ENCODE measurements around the gene CSE1L. TPM values are rescaled to one million over a fixed set of nuclear protein-coding genes. Genes with fewer than 3 reads are reported as not detected.
"Not testable (repeated sequence)": the region's sequence is repeated elsewhere in the genome, so short reads cannot be mapped to it uniquely, and the experiment has no call there.

The CSE1L gene
- total RNA-seq, 4 donors from 2014 or later, result 42.8 to 56.6 (median 45.0) TPM

DNA sequence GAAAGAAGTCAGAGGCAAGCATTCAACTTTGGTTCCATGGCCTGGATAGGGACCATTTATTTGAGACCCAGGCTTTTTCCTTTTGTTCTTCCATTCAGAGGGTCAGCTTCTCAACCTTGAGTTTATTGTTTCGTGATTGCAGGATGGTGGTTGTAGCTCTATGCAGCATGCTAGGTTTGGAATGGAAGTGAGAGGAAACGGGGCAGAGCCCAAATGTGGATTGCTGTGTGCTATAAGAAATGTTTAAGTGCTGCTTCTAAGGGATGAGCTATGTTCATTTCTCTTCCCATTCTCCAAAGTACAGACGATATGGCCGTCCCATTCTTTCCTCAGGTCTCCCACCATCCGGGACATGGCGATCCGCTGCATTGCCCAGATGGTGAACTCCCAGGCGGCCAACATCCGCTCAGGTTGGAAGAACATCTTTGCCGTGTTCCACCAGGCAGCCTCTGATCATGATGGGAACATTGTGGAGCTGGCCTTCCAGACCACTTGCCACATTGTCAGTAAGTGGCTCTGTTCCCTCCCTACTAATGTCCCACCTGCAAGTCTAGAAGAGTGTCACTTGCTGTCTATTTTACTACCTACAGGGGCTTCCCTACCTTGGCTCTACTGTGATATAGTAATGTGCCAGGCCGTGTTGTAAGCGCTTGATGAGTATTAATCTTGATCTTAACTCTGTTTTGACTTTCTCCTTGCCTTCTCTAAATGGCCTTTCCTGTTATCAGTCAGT is 36.0 kb upstream of the CSE1L start:
- H3K27me3 ChIP-seq, result no peaks in the 10 kb centered on the region
- no peak overlapping the region for H3K4me3 ChIP-seq (replicated peaks in 1 of 3)
- no peak for TF ChIP-seq POLR2A (IDR thresholded peaks at IDR 0.05)
- TF ChIP-seq, protein P1, sequence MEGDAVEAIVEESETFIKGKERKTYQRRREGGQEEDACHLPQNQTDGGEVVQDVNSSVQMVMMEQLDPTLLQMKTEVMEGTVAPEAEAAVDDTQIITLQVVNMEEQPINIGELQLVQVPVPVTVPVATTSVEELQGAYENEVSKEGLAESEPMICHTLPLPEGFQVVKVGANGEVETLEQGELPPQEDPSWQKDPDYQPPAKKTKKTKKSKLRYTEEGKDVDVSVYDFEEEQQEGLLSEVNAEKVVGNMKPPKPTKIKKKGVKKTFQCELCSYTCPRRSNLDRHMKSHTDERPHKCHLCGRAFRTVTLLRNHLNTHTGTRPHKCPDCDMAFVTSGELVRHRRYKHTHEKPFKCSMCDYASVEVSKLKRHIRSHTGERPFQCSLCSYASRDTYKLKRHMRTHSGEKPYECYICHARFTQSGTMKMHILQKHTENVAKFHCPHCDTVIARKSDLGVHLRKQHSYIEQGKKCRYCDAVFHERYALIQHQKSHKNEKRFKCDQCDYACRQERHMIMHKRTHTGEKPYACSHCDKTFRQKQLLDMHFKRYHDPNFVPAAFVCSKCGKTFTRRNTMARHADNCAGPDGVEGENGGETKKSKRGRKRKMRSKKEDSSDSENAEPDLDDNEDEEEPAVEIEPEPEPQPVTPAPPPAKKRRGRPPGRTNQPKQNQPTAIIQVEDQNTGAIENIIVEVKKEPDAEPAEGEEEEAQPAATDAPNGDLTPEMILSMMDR (IDR thresholded peaks at IDR 0.05), result no peak
- no peak for DNase-seq
- peaks cover 0 to 7% of the 10 kb centered on the region in 2 donors for H3K4me1 ChIP-seq
- H3K27ac ChIP-seq, result peak overlapping the region in 2 of 3 donors; percentile 78 to 96
- 97% methylated on average over 12 of the region's 12 CpGs for WGBS, 2 donors
- peaks cover 56 to 57% of the 10 kb centered on the region in 2 donors for H3K36me3 ChIP-seq
- intact Hi-C loops (cut with DNase I), result no loop called here
- H3K9me3 ChIP-seq, result no peaks in the 10 kb centered on the region

DNA sequence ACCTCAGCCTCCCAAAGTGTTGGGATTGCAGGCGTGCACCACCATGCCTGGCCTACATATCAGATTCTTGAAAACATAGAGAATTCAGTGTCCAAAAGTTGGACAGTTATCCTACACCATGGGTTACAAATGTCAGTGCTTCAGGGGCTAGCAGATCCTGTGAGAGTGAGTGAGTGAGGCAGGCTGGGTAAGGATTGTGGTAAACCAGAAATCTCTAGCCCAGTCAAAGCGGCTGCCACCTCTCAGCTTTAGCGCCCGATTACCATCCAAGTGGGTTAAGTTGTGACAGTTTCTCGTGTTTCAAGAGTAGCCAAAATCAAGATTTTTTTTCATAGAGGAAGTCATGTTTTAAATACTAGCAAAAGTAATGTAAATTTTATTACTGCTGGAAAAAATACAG is 21.9 kb upstream of the CSE1L start:
- no peaks in the 10 kb centered on the region for H3K4me1 ChIP-seq
- no peak overlapping the region for H3K4me3 ChIP-seq (replicated peaks in 1 of 3)
- 93 to 94% methylated on average over 5 of the region's 5 CpGs for WGBS, 2 donors
- H3K9me3 ChIP-seq, result no peaks in the 10 kb centered on the region
- peaks cover 68 to 70% of the 10 kb centered on the region in 2 donors for H3K36me3 ChIP-seq
- intact Hi-C loops (cut with DNase I), result no loop called here
- no peak for DNase-seq
- no peaks in the 10 kb centered on the region for H3K27me3 ChIP-seq
- TF ChIP-seq, protein P1 (IDR thresholded peaks at IDR 0.05), result no peak
- TF ChIP-seq POLR2A (IDR thresholded peaks at IDR 0.05), result no peak
- no peak overlapping the region for H3K27ac ChIP-seq

DNA sequence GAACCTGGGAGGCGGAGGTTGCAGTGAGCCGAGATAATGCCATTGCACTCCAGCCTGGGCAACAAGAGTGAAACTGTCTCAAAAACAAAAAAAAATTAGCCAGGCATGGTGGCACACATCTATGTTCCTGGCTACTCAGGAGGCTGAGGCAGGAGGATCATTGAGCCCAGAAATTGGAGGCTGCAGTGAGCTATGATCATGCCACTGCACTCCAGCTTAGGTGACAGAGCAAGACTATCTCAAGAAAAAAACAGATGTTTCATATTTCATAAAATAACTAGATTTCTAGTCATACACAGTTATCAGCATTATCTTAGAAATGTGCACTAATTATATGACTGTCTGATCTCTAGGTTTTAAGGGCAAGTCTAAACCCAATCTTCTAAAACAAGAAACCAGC is 17.9 kb upstream of the CSE1L start:
- DNase-seq; intact Hi-C loops (cut with DNase I); H3K27ac ChIP-seq: not testable (repeated sequence)

DNA sequence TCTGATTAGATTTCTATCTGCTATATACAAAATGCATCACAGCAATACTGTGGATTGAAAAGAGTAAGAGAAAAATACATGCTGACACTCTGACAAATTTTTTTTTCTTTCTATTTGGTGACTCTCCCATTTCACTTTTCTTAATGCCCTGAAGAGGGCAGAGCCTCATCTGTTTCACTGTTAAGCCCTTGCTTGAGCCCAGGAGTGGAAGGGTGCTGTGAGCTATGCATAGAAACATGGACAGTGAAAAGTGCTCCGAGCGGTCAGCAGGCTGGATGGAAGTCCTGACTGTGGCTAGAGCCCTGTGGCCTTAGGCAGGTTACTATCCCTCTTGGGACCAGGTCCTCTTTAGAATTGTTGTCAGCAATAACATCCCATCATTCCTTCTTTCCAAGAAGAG is 17.4 kb upstream of the CSE1L start:
- Histone ChIP-seq H3K27ac (no peak overlapping the region), H3K27me3 (no peaks in the 10 kb centered on the region)
- intact Hi-C loops (cut with DNase I), result no loop called here

More for the DNA sequence above, 17.9 kb upstream of the CSE1L start:
- 98% methylated on average over 2 of the region's 2 CpGs for WGBS, 2 donors
- H3K4me3 ChIP-seq (replicated peaks in 1 of 3); H3K27me3 ChIP-seq; H3K9me3 ChIP-seq: not testable (repeated sequence)
- H3K4me1 ChIP-seq, result peaks cover 4 to 12% of the 10 kb centered on the region in 2 donors
- peaks cover 48 to 65% of the 10 kb centered on the region in 2 donors for H3K36me3 ChIP-seq

DNA sequence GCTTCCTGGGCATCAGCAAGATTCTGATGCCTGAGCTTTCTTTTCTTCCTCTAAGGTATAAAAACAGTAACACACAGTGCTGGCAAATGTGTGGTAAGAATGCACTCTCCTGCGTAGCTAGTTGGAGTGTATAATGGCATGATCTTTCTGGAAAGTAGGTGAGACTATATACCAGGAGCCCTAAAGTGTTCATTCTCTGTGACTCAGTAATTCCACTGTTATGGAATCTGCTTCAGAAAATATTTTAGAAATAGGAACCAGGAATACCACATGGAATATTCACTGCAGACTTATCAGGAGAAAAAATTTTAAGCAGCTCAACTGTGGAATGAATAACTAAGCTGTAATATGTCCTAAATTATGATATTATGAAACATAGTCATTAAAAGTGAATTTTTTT is 16.9 kb upstream of the CSE1L start:
- intact Hi-C loops (cut with DNase I), result no loop called here
- H3K4me3 ChIP-seq (replicated peaks in 1 of 3), result no peak overlapping the region
- no peak overlapping the region for H3K27ac ChIP-seq
- TF ChIP-seq, protein P1 (IDR thresholded peaks at IDR 0.05), result no peak
- no peak for TF ChIP-seq POLR2A (IDR thresholded peaks at IDR 0.05)
- DNase-seq, result no peak
- H3K27me3 ChIP-seq, result no peaks in the 10 kb centered on the region
- WGBS, 2 donors, result 93 to 96% methylated on average over 1 of the region's 1 CpG
- no peaks in the 10 kb centered on the region for H3K9me3 ChIP-seq
- H3K36me3 ChIP-seq, result peaks cover 56 to 65% of the 10 kb centered on the region in 2 donors
- peaks cover 4 to 12% of the 10 kb centered on the region in 2 donors for H3K4me1 ChIP-seq

More for the DNA sequence above, 17.4 kb upstream of the CSE1L start:
- WGBS, 2 donors, result 84 to 100% methylated on average over 2 of the region's 2 CpGs
- no peaks in the 10 kb centered on the region for H3K9me3 ChIP-seq
- peaks cover 4 to 12% of the 10 kb centered on the region in 2 donors for H3K4me1 ChIP-seq
- DNase-seq, result no peak
- TF ChIP-seq, protein P1 (IDR thresholded peaks at IDR 0.05), result peak in 1 of 6 experiments; percentile 24
- no peak for TF ChIP-seq POLR2A (IDR thresholded peaks at IDR 0.05)
- peaks cover 52 to 67% of the 10 kb centered on the region in 2 donors for H3K36me3 ChIP-seq
- H3K4me3 ChIP-seq (replicated peaks in 1 of 3), result no peak overlapping the region
